OCI-LY3 (cell line): ENCODE data around the gene GGCX.
A peak's percentile ranks its signal among the peaks of the same experiment; 100 is the strongest.

Source experiments
- H2AFZ ChIP-seq: fragments of 200-600, 300-600 bp; shearing (Covaris generic); 2 replicates; pipeline ENCODE4 v1.6.0; 2014; ENCODE audit warnings: antibody characterized with exemption, low read depth, low read length
- H3K27ac ChIP-seq: fragments of 200-600, 300-600 bp; sonication (generic); 2 replicates; pipeline ENCODE4 v1.5.1; 2014; ENCODE audit warnings: mild to moderate bottlenecking, low read length, moderate library complexity, mixed read lengths
- H3K27me3 ChIP-seq: fragments of 200-600, 300-600 bp; sonication (generic); 2 replicates; pipeline ENCODE4 v1.6.1; 2014; ENCODE audit warnings: low read depth, low read length, mixed read lengths
- H3K36me3 ChIP-seq: fragments of 200-600, 300-600 bp; sonication (generic); replicated peaks from 2 replicates; pipeline ENCODE3; 2014; ENCODE audit warnings: low read depth, low read length, mixed read lengths
- H3K4me1 ChIP-seq: fragments of 300-600, 200-600 bp; sonication (generic); 2 replicates; pipeline ENCODE4 v1.6.1; 2014; ENCODE audit warnings: low read length, mixed read lengths
- H3K4me2 ChIP-seq: fragments of 200-600, 300-600 bp; sonication (generic); 2 replicates; pipeline ENCODE4 v1.6.1; 2014; ENCODE audit warnings: low read length, mixed read lengths
- H3K4me3 ChIP-seq: fragments of 300-600, 200-600 bp; sonication (generic); 2 replicates; pipeline ENCODE4 v1.5.1; 2014; ENCODE audit warnings: antibody characterized with exemption, mild to moderate bottlenecking, low read length, moderate library complexity
- H3K79me2 ChIP-seq: fragments of 300-600, 200-600 bp; shearing (Covaris generic); 2 replicates; pipeline ENCODE4 v1.6.1; 2014; ENCODE audit warnings: mild to moderate bottlenecking, low read length, mixed read lengths
- H3K9ac ChIP-seq: fragments of 300-600, 200-600 bp; shearing (Covaris generic); 2 replicates; pipeline ENCODE4 v1.6.0; 2014; ENCODE audit warnings: mild to moderate bottlenecking, low read length, moderate library complexity
- H3K9me3 ChIP-seq: fragments of 200-600, 300-600 bp; shearing (Covaris generic); 2 replicates; pipeline ENCODE4 v1.6.1; 2014; ENCODE audit warnings: low read length, mixed read lengths; ENCODE audit not compliant: insufficient read depth
- H4K20me1 ChIP-seq: fragments of 200-600, 300-600 bp; sonication (generic); 2 replicates; pipeline ENCODE4 v1.6.1; 2016; ENCODE audit warnings: low read length, mixed read lengths; ENCODE audit not compliant: insufficient read depth
- CTCF ChIP-seq: fragments of 200-600, 300-600 bp; sonication (generic); IDR thresholded peaks from 2 replicates; pipeline ENCODE4 v1.5.1; 2014; ENCODE audit warnings: antibody characterized with exemption, low read length, low read depth
- EZH2phosphoT487 ChIP-seq: fragments of 200-600 bp; shearing (Covaris generic); IDR thresholded peaks from 2 replicates; pipeline ENCODE4 v1.6.1; 2018; ENCODE audit warnings: antibody characterized with exemption, mixed run types, low read depth

The GGCX gene

GRCh38 chr2:85584857-85585780 lies 23.8 kb upstream of the GGCX start:
- Histone ChIP-seq H3K4me1 (peaks cover 7% of the 10 kb centered on the region; the same call in 1 of the 2 replicates), H3K27ac (no peak overlapping the region), H4K20me1 (no peaks in the 10 kb centered on the region), H3K4me2 (peak overlapping the region; percentile 60), H3K9ac (peak overlapping the region; percentile 48), H3K79me2 (no peaks in the 10 kb centered on the region), H2AFZ (no peak overlapping the region), H3K27me3 (no peaks in the 10 kb centered on the region), H3K36me3 (no peaks in the 10 kb centered on the region), H3K4me3 (peak overlapping the region; percentile 79), H3K9me3 (no peaks in the 10 kb centered on the region)
- TF ChIP-seq EZH2phosphoT487 (no peak), CTCF (no peak)

GRCh38 chr2:85584354-85584856 lies 23.1 kb upstream of the GGCX start, which contains the start of gene VAMP5:
Gene VAMP5 (plus strand): TSS chr2:85584431. CDS start chr2:85584491, 60 bp downstream.
- TF ChIP-seq CTCF (no peak), EZH2phosphoT487 (no peak)
- H4K20me1 ChIP-seq: no peaks in the 10 kb centered on the region
- peak within 1 kb of the TSS; percentile 60 for H3K4me2 ChIP-seq
- no peak within 1 kb of the TSS for H3K27ac ChIP-seq
- H3K36me3 ChIP-seq: no peaks in the 10 kb centered on the region
- H3K27me3 ChIP-seq: no peaks in the 10 kb centered on the region
- H3K9me3 ChIP-seq: no peaks in the 10 kb centered on the region
- H3K9ac ChIP-seq: peak within 1 kb of the TSS; percentile 48
- H3K4me1 ChIP-seq: peaks cover 10% of the 10 kb centered on the region
- H3K4me3 ChIP-seq: peak within 1 kb of the TSS; percentile 79
- H3K79me2 ChIP-seq: no peaks in the 10 kb centered on the region
- no peak within 1 kb of the TSS for H2AFZ ChIP-seq

GRCh38 chr2:85583667-85584353 lies 22.5 kb upstream of the GGCX start:
- TF ChIP-seq CTCF (no peak), EZH2phosphoT487 (no peak)
- Histone ChIP-seq H4K20me1 (no peaks in the 10 kb centered on the region), H3K79me2 (no peaks in the 10 kb centered on the region), H3K4me1 (peaks cover 16% of the 10 kb centered on the region), H3K4me3 (peak overlapping the region; percentile 79), H2AFZ (no peak overlapping the region), H3K9me3 (no peaks in the 10 kb centered on the region), H3K9ac (peak overlapping the region; percentile 48; the same call in 1 of the 2 replicates), H3K4me2 (peak overlapping the region; percentile 60), H3K27me3 (no peaks in the 10 kb centered on the region), H3K36me3 (no peaks in the 10 kb centered on the region), H3K27ac (no peak overlapping the region)

- no peak overlapping the region for H3K9ac ChIP-seq
- no peak overlapping the region for H3K4me3 ChIP-seq
- H3K27me3 ChIP-seq: no peaks in the 10 kb centered on the region
- H3K4me1 ChIP-seq: peaks cover 26% of the 10 kb centered on the region
- H3K79me2 ChIP-seq: no peaks in the 10 kb centered on the region
- no peaks in the 10 kb centered on the region for H3K36me3 ChIP-seq
- no peaks in the 10 kb centered on the region for H3K9me3 ChIP-seq
- TF ChIP-seq EZH2phosphoT487 (no peak), CTCF (no peak)
- H3K4me2 ChIP-seq: no peak overlapping the region
- H3K27ac ChIP-seq: no peak overlapping the region
- H4K20me1 ChIP-seq: no peaks in the 10 kb centered on the region
- H2AFZ ChIP-seq: no peak overlapping the region
Observed at GRCh38 chr2:85582492-85582891, 21.2 kb upstream of the GGCX start.
